Measurements from ENCODE around the gene CTDSPL2. TPM values are rescaled to one million over a fixed set of nuclear protein-coding genes. Genes with fewer than 3 reads are reported as not detected.

The CTDSPL2 gene
- total and polyA plus RNA-seq, 2 donors from 2014 or later, result 4.2 to 37.8 TPM

DNA sequence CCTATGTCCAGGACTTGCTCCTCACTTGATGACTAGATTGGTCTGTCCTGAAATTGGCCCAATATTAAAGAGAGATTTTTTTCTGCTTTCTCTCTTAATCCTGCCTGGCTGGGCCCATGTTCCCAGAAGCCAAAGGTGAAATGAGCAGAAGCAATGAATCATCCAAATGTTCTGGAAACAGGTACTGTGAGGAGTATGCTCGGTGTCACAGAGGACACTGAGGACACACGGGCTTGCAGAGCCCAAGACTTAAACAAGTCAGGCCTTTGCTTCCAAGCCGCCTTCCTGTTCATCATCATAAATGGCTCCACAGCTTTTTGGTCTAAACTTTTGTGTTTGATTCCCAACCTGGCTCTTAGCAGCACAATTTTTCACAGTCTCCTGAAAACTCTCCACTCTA, 140.9 kb downstream of the CTDSPL2 start:
- Histone ChIP-seq H3K27ac (ENCODE audit: low read depth in 2 of 2, low read length in 2 of 2) (no peak overlapping the region), H3K4me3 (ENCODE audit: low read length in 3 of 3) (no peak overlapping the region), H3K9ac (ENCODE audit: low read length in 3 of 3) (no peak overlapping the region), H3K36me3 (ENCODE audit: control insufficient read depth in 2 of 3, insufficient read depth in 3 of 3, low read length in 3 of 3) (peaks cover 23 to 59% (median 38%) of the 10 kb centered on the region in 3 donors), H3K27me3 (ENCODE audit: control insufficient read depth, insufficient read depth, low read length) (no peaks in the 10 kb centered on the region), H3K4me1 (ENCODE audit: control insufficient read depth in 2 of 3, insufficient read depth in 2 of 3, low read depth in 1 of 3, low read length in 3 of 3) (no peaks in the 10 kb centered on the region), H3K9me3 (ENCODE audit: control insufficient read depth in 2 of 3, insufficient read depth in 1 of 3, low read length in 3 of 3) (peaks cover 0 to 7% (median 5%) of the 10 kb centered on the region in 3 donors)
- TF ChIP-seq, protein P1, sequence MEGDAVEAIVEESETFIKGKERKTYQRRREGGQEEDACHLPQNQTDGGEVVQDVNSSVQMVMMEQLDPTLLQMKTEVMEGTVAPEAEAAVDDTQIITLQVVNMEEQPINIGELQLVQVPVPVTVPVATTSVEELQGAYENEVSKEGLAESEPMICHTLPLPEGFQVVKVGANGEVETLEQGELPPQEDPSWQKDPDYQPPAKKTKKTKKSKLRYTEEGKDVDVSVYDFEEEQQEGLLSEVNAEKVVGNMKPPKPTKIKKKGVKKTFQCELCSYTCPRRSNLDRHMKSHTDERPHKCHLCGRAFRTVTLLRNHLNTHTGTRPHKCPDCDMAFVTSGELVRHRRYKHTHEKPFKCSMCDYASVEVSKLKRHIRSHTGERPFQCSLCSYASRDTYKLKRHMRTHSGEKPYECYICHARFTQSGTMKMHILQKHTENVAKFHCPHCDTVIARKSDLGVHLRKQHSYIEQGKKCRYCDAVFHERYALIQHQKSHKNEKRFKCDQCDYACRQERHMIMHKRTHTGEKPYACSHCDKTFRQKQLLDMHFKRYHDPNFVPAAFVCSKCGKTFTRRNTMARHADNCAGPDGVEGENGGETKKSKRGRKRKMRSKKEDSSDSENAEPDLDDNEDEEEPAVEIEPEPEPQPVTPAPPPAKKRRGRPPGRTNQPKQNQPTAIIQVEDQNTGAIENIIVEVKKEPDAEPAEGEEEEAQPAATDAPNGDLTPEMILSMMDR (IDR thresholded peaks at IDR 0.05; ENCODE audit: borderline replicate concordance, extremely low read depth, insufficient read depth), result no peak
- DNase-seq (peak in 1 of 5 donors; percentile 6), FAIRE-seq (no peak)
- intact Hi-C loops (cut with DNase I), result no loop called here

DNA sequence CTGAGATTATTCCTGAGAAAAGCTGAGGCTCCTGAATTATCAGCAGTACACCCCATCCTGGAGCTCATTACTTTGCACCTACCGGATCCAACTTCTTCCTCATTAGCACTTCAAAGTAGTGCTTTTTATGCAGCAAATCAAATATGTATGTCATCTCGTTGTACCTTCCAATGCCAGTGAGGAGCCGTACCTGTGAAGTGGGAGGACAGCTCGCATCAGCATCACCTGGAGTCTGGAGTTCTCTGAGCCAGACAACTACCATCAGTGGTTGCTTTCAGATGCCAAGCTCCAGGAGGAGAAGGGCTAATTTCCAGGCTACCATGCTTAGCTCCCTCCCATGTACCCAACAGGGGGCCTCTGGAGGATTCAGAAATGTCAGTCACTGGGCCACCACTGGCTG, 141.9 kb downstream of the CTDSPL2 start:
- Histone ChIP-seq H3K9ac (ENCODE audit: low read length in 3 of 3) (no peak overlapping the region), H3K4me3 (ENCODE audit: low read length in 3 of 3) (no peak overlapping the region), H3K9me3 (ENCODE audit: control insufficient read depth in 2 of 3, insufficient read depth in 1 of 3, low read length in 3 of 3) (peaks cover 0 to 7% (median 5%) of the 10 kb centered on the region in 3 donors), H3K4me1 (ENCODE audit: control insufficient read depth in 2 of 3, insufficient read depth in 2 of 3, low read depth in 1 of 3, low read length in 3 of 3) (no peaks in the 10 kb centered on the region), H3K27ac (ENCODE audit: low read depth in 2 of 2, low read length in 2 of 2) (no peak overlapping the region), H3K27me3 (ENCODE audit: control insufficient read depth, insufficient read depth, low read length) (no peaks in the 10 kb centered on the region), H3K36me3 (ENCODE audit: control insufficient read depth in 2 of 3, insufficient read depth in 3 of 3, low read length in 3 of 3) (peaks cover 22 to 55% (median 36%) of the 10 kb centered on the region in 3 donors)
- FAIRE-seq (no peak), DNase-seq (no peak)
- intact Hi-C loops (cut with DNase I), result no loop called here
- TF ChIP-seq, protein P1 (IDR thresholded peaks at IDR 0.05; ENCODE audit: borderline replicate concordance, extremely low read depth, insufficient read depth), result no peak

DNA sequence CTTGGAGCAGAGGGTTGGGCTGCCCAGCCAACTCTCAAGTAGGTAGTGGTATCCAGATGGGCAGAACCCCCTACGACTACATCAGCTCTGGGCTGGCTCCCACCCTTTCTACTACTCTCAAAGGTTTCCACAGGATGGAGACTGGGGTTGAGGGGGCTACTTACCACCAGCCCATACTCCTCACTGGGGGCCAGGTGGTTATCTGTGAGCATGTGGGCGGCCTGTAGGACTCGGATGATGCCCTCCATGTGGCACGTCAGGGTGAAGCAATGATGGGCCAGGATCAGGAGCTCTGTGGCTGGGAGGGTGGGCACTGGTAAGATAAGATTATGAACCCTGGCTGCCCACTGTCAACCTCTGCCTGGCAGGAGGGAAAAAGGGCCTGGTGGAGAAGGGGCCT, 142.9 kb downstream of the CTDSPL2 start:
- H3K4me3 ChIP-seq (ENCODE audit: low read length in 3 of 3), result no peak overlapping the region
- no peak overlapping the region for H3K9ac ChIP-seq (ENCODE audit: low read length in 3 of 3)
- intact Hi-C loops (cut with DNase I), result no loop called here
- peaks cover 0 to 2% (median 2%) of the 10 kb centered on the region in 3 donors for H3K9me3 ChIP-seq (ENCODE audit: control insufficient read depth in 2 of 3, insufficient read depth in 1 of 3, low read length in 3 of 3)
- TF ChIP-seq, protein P1 (IDR thresholded peaks at IDR 0.05; ENCODE audit: borderline replicate concordance, extremely low read depth, insufficient read depth), result no peak
- H3K36me3 ChIP-seq (ENCODE audit: control insufficient read depth in 2 of 3, insufficient read depth in 3 of 3, low read length in 3 of 3), result peaks cover 11 to 50% (median 29%) of the 10 kb centered on the region in 3 donors
- no peak for DNase-seq
- H3K27me3 ChIP-seq (ENCODE audit: control insufficient read depth, insufficient read depth, low read length), result no peaks in the 10 kb centered on the region
- FAIRE-seq, result no peak
- H3K4me1 ChIP-seq (ENCODE audit: control insufficient read depth in 2 of 3, insufficient read depth in 2 of 3, low read depth in 1 of 3, low read length in 3 of 3), result no peaks in the 10 kb centered on the region
- no peak overlapping the region for H3K27ac ChIP-seq (ENCODE audit: low read depth in 2 of 2, low read length in 2 of 2)

DNA sequence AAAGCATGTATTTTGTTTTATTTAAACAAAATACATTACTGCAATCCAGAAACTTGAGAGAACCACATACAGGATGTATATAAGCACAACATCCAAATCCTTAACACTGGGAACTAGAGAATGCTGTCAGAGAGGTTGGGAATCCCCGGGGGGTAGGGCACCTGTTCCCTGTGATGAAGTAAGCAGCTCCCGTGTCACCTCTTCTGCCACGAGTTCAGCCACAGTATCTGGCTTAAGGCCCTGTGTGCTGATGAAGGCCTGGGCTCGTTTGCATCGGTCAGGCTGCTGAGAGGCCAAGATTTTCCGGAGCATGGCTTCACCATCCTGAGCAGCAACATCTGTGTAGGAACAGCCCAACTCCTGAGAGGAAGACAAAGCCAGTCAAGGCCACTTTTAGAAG, 146.0 kb downstream of the CTDSPL2 start:
- no peak for DNase-seq
- no peaks in the 10 kb centered on the region for H3K27me3 ChIP-seq (ENCODE audit: control insufficient read depth, insufficient read depth, low read length)
- peaks cover 0 to 28% (median 7%) of the 10 kb centered on the region in 3 donors for H3K36me3 ChIP-seq (ENCODE audit: control insufficient read depth in 2 of 3, insufficient read depth in 3 of 3, low read length in 3 of 3)
- no peaks in the 10 kb centered on the region for H3K4me1 ChIP-seq (ENCODE audit: control insufficient read depth in 2 of 3, insufficient read depth in 2 of 3, low read depth in 1 of 3, low read length in 3 of 3)
- FAIRE-seq, result no peak
- TF ChIP-seq, protein P1 (IDR thresholded peaks at IDR 0.05; ENCODE audit: borderline replicate concordance, extremely low read depth, insufficient read depth), result no peak
- no peak overlapping the region for H3K9ac ChIP-seq (ENCODE audit: low read length in 3 of 3)
- intact Hi-C loops (cut with DNase I), result no loop called here
- no peaks in the 10 kb centered on the region for H3K9me3 ChIP-seq (ENCODE audit: control insufficient read depth in 2 of 3, insufficient read depth in 1 of 3, low read length in 3 of 3)
- no peak overlapping the region for H3K4me3 ChIP-seq (ENCODE audit: low read length in 3 of 3)
- H3K27ac ChIP-seq (ENCODE audit: low read depth in 2 of 2, low read length in 2 of 2), result no peak overlapping the region

Measured in kidney (tissue), 14 donors.